ENCODE measurements around the gene SPECC1L.

DNA sequence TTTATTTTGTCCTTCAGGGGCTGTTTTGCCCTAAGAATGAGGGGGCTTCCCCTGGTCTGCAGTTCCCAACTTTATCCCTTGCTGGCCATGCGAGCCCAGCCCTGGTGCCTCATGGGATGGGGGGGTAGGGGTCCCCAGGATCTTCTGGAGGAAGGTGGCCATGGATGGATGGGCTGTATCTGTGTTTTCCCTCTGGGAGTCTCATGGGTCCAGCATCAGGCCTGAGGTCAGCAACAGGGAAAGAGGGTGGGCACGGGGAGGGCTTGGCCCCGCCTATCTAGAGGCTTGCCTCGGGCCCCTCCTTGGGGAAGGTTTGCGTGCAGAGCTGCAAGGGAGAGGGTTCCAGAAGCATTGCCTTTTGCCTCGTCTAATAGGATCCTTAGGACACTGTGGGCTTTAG lies 146.0 kb downstream of the SPECC1L start:
- TF ChIP-seq, protein P1, sequence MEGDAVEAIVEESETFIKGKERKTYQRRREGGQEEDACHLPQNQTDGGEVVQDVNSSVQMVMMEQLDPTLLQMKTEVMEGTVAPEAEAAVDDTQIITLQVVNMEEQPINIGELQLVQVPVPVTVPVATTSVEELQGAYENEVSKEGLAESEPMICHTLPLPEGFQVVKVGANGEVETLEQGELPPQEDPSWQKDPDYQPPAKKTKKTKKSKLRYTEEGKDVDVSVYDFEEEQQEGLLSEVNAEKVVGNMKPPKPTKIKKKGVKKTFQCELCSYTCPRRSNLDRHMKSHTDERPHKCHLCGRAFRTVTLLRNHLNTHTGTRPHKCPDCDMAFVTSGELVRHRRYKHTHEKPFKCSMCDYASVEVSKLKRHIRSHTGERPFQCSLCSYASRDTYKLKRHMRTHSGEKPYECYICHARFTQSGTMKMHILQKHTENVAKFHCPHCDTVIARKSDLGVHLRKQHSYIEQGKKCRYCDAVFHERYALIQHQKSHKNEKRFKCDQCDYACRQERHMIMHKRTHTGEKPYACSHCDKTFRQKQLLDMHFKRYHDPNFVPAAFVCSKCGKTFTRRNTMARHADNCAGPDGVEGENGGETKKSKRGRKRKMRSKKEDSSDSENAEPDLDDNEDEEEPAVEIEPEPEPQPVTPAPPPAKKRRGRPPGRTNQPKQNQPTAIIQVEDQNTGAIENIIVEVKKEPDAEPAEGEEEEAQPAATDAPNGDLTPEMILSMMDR (IDR thresholded peaks at IDR 0.05; ENCODE audit: insufficient read depth, low read length) = no peak
- TF ChIP-seq GABPA (IDR thresholded peaks at IDR 0.05; ENCODE audit: low read depth) (no peak), POLR2AphosphoS5 (IDR thresholded peaks at IDR 0.05; ENCODE audit: low read depth) (no peak)
- TF ChIP-seq, protein P2, sequence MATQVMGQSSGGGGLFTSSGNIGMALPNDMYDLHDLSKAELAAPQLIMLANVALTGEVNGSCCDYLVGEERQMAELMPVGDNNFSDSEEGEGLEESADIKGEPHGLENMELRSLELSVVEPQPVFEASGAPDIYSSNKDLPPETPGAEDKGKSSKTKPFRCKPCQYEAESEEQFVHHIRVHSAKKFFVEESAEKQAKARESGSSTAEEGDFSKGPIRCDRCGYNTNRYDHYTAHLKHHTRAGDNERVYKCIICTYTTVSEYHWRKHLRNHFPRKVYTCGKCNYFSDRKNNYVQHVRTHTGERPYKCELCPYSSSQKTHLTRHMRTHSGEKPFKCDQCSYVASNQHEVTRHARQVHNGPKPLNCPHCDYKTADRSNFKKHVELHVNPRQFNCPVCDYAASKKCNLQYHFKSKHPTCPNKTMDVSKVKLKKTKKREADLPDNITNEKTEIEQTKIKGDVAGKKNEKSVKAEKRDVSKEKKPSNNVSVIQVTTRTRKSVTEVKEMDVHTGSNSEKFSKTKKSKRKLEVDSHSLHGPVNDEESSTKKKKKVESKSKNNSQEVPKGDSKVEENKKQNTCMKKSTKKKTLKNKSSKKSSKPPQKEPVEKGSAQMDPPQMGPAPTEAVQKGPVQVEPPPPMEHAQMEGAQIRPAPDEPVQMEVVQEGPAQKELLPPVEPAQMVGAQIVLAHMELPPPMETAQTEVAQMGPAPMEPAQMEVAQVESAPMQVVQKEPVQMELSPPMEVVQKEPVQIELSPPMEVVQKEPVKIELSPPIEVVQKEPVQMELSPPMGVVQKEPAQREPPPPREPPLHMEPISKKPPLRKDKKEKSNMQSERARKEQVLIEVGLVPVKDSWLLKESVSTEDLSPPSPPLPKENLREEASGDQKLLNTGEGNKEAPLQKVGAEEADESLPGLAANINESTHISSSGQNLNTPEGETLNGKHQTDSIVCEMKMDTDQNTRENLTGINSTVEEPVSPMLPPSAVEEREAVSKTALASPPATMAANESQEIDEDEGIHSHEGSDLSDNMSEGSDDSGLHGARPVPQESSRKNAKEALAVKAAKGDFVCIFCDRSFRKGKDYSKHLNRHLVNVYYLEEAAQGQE (IDR thresholded peaks at IDR 0.05; ENCODE audit: insufficient replicate concordance, low read depth) = no peak
